Body of pancreas (tissue), 4 donors: Measurements from ENCODE around the gene ADIG.

Experiments used
- CTCF ChIP-seq, 7 experiments: fragments of 450-650 bp in 4 of 7; fragments of 200-600 bp in 3 of 7; sonication (generic) in 3 of 7; IDR thresholded peaks; one replicate each; pipeline ENCODE4 v1.5.1; 2016 to 2019; ENCODE audit warnings: antibody characterized with exemption in 7 of 7
- POLR2A ChIP-seq, 3 donors: fragments of 450-650 bp; IDR thresholded peaks; one replicate each; pipeline ENCODE4 v1.6.1; 2016; ENCODE audit warnings: antibody characterized with exemption in 3 of 3, mild to moderate bottlenecking in 2 of 3

- TF ChIP-seq CTCF (IDR thresholded peaks at IDR 0.05) (no peak), POLR2A (IDR thresholded peaks at IDR 0.05) (no peak)
Measured at GRCh38 chr20:38566036-38566598, 14.9 kb upstream of the ADIG start.
